SJCRH30 (cell line): ENCODE data around the gene USP2. TPM values are rescaled to one million over a fixed set of nuclear protein-coding genes. Genes with fewer than 3 reads are reported as not detected.

ENCODE experiments used
- DNase-seq, 2 experiments: peaks; one replicate each; pipeline ENCODE4 v3.0.0-alpha.2; 2015 to 2020
- H3K27ac ChIP-seq: fragments of 250-450 bp; sonication (Bioruptor Pico); 2 replicates; pipeline ENCODE4 v1.5.1; 2020; ENCODE audit warnings: mild to moderate bottlenecking, moderate library complexity
- H3K27me3 ChIP-seq: fragments of 250-450 bp; sonication (Bioruptor Pico); 2 replicates; pipeline ENCODE4 v1.5.1; 2020; ENCODE audit warnings: mild to moderate bottlenecking, moderate library complexity
- H3K36me3 ChIP-seq: fragments of 250-450 bp; sonication (Bioruptor Pico); 2 replicates; pipeline ENCODE4 v1.5.1; 2020; ENCODE audit warnings: mild to moderate bottlenecking, moderate library complexity
- H3K4me1 ChIP-seq: fragments of 250-450 bp; sonication (Bioruptor Pico); 2 replicates; pipeline ENCODE4 v1.5.1; 2020; ENCODE audit warnings: mild to moderate bottlenecking, moderate library complexity
- H3K4me3 ChIP-seq: fragments of 250-450 bp; sonication (Bioruptor Pico); 2 replicates; pipeline ENCODE4 v1.5.1; 2020; ENCODE audit warnings: mild to moderate bottlenecking, moderate library complexity
- H3K9me3 ChIP-seq: fragments of 250-450 bp; sonication (Bioruptor Pico); replicated peaks from 2 replicates; pipeline ENCODE4 v1.5.1; 2020; ENCODE audit warnings: mild to moderate bottlenecking, moderate library complexity
- total RNA-seq: library from RNA; depleted of rRNA; stranded (reverse); fragments of >200 nt; shearing (Covaris generic); gene quantifications from 2 replicates; pipeline ENCODE4 v1.2.3, GENCODE V29; 2014

Gene USP2
- total RNA-seq, 1 experiment from 2014 or later: 2.4 TPM

DNA sequence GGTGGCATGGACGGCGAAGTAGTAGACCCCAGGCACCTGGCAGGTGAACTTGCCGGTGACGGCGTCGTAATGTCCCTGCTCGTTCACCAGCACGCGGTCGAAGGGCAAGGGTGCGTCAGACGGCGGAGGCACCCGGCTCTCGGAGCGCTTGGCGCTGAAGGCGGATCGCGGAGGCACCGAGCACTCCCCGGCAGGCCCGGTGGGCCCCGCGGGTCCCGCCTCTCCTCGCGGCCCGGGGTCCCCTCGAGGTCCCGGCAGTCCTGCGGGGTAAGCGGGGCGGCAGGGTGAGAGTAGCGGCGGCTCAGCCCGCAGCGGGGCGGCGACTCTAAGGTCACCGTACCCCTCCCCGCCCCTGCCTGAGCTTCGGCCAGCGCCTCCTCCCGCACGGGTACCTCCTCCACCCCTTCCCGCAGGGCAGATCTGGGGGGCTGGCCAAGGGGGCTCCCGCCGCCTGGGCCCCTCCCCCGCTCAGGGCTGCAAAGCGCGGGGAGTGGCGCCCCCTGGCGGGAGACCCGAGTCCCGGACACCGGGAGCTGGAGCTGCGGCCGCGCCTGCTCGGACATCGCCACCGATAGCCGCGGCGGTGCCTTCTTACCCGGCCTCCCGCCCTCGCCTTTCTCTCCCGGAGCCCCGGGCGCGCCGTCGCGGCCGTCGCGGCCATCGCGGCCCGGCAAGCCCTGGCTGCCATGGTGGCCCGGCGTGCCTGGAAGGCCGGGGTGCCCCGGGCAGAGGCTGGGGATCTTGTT is 41.7 kb downstream of the USP2 start:
- Histone ChIP-seq H3K36me3 (no peaks in the 10 kb centered on the region), H3K27me3 (no peaks in the 10 kb centered on the region), H3K9me3 (no peaks in the 10 kb centered on the region), H3K27ac (no peak overlapping the region), H3K4me1 (peaks cover 5% of the 10 kb centered on the region; the same call in 1 of the 2 replicates), H3K4me3 (peak overlapping the region; percentile 54)
- no peak for DNase-seq

DNA sequence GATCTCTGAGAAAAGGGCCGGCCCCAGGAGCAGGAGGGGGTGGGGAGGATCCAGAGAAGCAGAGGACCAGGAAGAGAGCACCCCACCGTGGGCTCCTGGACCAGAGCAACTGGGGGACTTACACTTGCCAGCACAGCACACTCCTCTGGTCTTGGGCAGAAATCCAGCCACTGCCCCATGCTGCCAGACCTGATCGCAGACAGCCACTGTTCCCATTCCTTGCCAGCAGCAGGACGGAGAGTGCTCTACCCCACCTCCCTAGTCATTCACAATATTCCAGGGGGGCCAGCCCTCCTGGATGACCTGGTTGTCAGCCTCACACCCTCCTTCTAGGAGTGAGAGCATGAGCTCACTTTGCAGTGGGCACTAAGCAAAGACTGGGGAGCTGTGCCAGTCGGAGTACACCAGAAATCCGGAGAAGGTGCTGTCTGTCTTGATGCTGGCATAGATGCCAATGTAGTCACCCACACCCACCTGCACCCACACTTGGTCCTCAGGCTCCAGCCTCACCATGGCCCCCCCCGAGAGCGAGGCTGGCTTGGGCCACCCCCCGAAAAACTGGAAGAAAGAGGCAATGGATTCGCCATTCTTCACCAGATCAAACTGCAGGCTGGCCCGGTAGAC is 42.4 kb downstream of the USP2 start:
- DNase-seq: no peak
- Histone ChIP-seq H3K4me3 (no peak overlapping the region), H3K4me1 (peaks cover 5% of the 10 kb centered on the region; the same call in 1 of the 2 replicates), H3K27me3 (no peaks in the 10 kb centered on the region), H3K27ac (no peak overlapping the region), H3K36me3 (no peaks in the 10 kb centered on the region), H3K9me3 (no peaks in the 10 kb centered on the region)

- Histone ChIP-seq H3K27me3 (no peaks in the 10 kb centered on the region), H3K9me3 (no peaks in the 10 kb centered on the region), H3K36me3 (no peaks in the 10 kb centered on the region), H3K4me1 (peaks cover 5% of the 10 kb centered on the region; the same call in 1 of the 2 replicates), H3K27ac (no peak overlapping the region), H3K4me3 (no peak overlapping the region)
- peak; percentile 60 to 79 for DNase-seq
These were observed 43.1 kb downstream of the USP2 start for GRCh38 chr11:119338318-119338890.

- H3K4me3 ChIP-seq: no peak overlapping the region
- peak; percentile 54 to 56 for DNase-seq
- H3K36me3 ChIP-seq: no peaks in the 10 kb centered on the region
- H3K27ac ChIP-seq: no peak overlapping the region
- H3K4me1 ChIP-seq: peaks cover 5% of the 10 kb centered on the region; the same call in 1 of the 2 replicates
- no peaks in the 10 kb centered on the region for H3K9me3 ChIP-seq
- no peaks in the 10 kb centered on the region for H3K27me3 ChIP-seq
These were observed 43.7 kb downstream of the USP2 start for GRCh38 chr11:119337581-119338317.

DNA sequence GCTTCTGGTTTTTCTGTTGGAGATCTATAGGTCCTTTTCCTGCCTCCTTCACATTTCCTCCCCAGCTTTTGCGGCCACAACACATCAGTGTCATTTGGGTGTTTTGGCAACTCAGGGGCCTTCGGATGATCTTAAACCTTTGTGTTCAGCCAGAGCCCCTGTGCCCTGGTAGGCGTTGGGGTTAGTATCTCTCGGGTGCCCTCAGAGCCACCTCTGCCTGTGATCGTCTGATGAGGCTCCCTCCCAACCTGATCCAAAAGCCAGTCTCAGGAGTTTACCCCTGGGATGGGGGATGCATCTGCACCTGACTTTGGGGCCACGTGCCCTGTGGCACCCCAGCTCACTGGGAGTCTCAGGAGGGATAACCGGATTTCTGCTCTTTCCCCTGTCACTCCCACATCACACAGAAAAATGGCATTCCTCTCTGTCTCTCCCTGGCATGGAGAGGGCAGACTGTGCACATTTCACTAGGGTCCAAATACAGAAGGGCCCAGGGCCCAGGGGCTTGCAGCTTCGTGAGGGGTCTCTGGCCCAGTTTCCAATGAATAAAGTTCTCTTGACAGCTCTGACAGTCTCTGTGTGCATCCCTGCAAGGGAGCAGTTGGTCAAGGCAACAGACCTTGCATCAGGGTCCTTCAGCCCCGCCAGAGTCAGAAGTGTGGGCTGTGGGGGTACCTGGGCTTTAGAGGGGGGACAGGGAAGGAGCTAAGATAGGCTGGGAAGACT is 44.6 kb downstream of the USP2 start:
- peaks cover 5% of the 10 kb centered on the region; the same call in 1 of the 2 replicates for H3K4me1 ChIP-seq
- no peaks in the 10 kb centered on the region for H3K36me3 ChIP-seq
- H3K27ac ChIP-seq: no peak overlapping the region
- no peaks in the 10 kb centered on the region for H3K27me3 ChIP-seq
- H3K9me3 ChIP-seq: no peaks in the 10 kb centered on the region
- H3K4me3 ChIP-seq: no peak overlapping the region
- no peak for DNase-seq

- H3K36me3 ChIP-seq: no peaks in the 10 kb centered on the region
- H3K4me1 ChIP-seq: peaks cover 5% of the 10 kb centered on the region; the same call in 1 of the 2 replicates
- H3K4me3 ChIP-seq: no peak overlapping the region
- no peak overlapping the region for H3K27ac ChIP-seq
- no peaks in the 10 kb centered on the region for H3K27me3 ChIP-seq
- H3K9me3 ChIP-seq: no peaks in the 10 kb centered on the region
- no peak for DNase-seq
These were observed 45.6 kb downstream of the USP2 start for GRCh38 chr11:119335655-119336543.

GRCh38 chr11:119335091-119335654 is 46.3 kb downstream of the USP2 start:
- no peaks in the 10 kb centered on the region for H3K27me3 ChIP-seq
- peaks cover 5% of the 10 kb centered on the region; the same call in 1 of the 2 replicates for H3K4me1 ChIP-seq
- H3K4me3 ChIP-seq: peak overlapping the region; percentile 92
- no peaks in the 10 kb centered on the region for H3K36me3 ChIP-seq
- DNase-seq: no peak
- H3K27ac ChIP-seq: peak overlapping the region; percentile 85
- no peaks in the 10 kb centered on the region for H3K9me3 ChIP-seq

DNA sequence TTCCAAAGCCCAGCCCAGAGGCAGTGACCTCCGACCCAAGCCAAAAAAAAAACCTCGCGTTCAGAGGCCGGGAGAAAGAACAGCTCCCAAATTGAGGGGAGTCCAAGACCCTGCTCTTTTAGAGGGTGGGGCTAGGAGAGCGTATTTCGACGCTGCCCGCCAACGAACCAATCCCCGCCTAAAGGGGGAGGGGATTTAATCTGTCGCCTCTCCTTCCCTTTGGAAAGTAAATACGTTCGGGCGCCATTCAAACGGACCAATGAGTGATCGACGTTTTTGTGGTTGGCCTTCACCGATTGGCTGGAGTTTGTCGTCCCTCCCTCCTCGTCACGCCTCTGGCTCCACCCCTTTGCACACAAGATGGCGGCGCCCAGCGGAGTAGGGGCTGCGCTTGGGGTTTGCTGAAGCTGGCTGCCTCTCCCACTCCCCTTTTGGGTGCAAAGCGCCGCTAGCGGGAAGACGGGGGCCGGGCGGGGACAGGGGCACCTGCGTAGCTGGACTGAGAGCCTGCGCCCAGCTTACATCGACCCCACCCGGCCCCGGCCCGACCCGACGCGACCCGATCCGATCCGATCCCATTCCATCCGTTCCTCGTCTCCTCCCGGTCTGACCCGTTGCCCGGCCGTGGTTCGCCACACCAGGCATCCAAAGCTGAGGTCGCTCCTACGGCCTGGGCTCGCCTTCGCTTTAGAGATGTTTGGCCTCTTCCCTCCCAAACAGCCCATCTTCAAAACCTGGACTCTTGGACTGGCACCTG is 47.1 kb downstream of the USP2 start, which contains the start of gene RNF26:
TSS of gene RNF26 (plus strand) at position 354 of the 757 bp plus-strand sequence. CDS start 596 bp downstream, outside the sequence.
- no peaks in the 10 kb centered on the region for H3K9me3 ChIP-seq
- no peaks in the 10 kb centered on the region for H3K27me3 ChIP-seq
- H3K27ac ChIP-seq: peak within 1 kb of the TSS; percentile 85
- peaks cover 5% of the 10 kb centered on the region; the same call in 1 of the 2 replicates for H3K4me1 ChIP-seq
- DNase-seq: peak; percentile 95 to 97
- H3K4me3 ChIP-seq: peak within 1 kb of the TSS; percentile 92
- H3K36me3 ChIP-seq: no peaks in the 10 kb centered on the region

DNA sequence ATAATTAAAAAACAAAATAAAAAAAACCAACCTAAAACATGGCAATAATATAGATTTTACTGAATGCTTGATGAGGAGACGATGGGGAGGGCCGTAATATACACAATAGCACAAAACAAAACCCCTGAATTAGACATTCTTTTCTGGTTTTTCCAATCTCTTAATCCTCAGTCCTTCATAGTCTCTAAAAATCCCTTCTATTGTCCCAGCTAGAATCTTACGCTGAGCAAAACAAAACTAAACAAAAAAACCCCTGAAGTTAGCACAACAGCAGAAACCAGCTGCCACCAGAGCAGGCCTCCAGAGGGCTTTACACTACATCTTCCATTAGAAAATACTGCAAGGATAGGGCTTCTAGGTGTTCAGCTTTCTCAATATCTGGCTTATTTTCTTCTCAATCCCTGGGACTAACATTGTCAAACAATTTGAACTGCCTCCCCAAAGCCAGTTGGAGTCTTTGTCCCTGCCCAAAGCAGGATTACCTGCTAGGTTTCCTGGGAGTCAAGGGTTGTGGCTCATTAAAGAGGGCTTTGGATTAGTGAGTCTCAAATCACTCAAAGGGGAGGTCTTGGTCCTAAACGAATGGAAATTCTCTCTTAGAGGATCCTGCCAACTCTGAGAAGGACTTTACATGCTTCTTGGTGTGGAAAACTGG is 49.3 kb downstream of the USP2 start:
- H3K9me3 ChIP-seq: no peaks in the 10 kb centered on the region
- DNase-seq: no peak
- no peaks in the 10 kb centered on the region for H3K36me3 ChIP-seq
- no peak overlapping the region for H3K27ac ChIP-seq
- no peaks in the 10 kb centered on the region for H3K27me3 ChIP-seq
- no peaks in the 10 kb centered on the region; the same call in 1 of the 2 replicates for H3K4me1 ChIP-seq
- H3K4me3 ChIP-seq: no peak overlapping the region

- Histone ChIP-seq H3K36me3 (no peaks in the 10 kb centered on the region), H3K9me3 (no peaks in the 10 kb centered on the region), H3K27me3 (no peaks in the 10 kb centered on the region), H3K4me3 (no peak overlapping the region), H3K4me1 (no peaks in the 10 kb centered on the region), H3K27ac (no peak overlapping the region)
- no peak for DNase-seq
These were observed 51.3 kb downstream of the USP2 start for GRCh38 chr11:119330237-119330636.

DNA sequence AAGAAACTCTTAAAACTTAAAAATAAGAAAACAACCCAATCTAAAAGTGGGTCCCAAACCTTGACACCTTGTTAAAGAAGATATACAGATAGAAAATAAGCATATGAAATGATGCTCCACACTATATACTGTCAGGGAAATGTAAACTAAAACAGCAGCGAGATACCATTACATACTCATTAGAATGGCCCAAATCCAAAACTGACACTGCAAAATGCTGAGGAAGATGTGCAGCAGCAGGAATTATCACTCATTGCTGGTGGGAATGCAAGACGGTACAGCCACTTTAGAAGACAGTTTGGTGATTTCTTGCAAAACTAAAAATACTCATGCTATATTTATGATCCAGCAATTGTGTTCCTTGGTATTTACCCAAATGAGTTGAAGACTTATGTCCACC is 52.2 kb downstream of the USP2 start:
- Histone ChIP-seq H3K9me3 (no peaks in the 10 kb centered on the region), H3K4me3 (no peak overlapping the region), H3K4me1 (no peaks in the 10 kb centered on the region), H3K36me3 (no peaks in the 10 kb centered on the region), H3K27me3 (no peaks in the 10 kb centered on the region), H3K27ac (no peak overlapping the region)
- DNase-seq: no peak

DNA sequence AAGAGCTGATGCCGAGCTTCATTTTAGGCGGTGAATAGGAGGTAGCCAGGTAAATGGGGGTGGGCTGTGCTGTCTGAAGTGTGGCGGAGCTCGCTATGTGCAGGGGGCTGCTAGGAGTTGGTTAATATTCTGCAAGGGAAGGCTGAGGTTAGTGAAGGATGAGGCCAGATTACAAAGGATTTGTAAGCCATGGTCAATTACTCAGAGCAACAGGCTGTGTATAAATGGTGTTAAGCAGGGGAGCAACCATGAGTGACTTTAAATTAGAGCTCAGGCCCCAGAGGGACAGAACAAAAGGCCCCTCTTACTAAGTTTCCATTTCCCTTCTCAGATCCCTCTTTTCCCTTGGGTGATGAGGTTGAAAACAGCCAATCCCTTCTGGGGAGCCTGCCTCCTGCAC is 57.3 kb downstream of the USP2 start:
- H3K36me3 ChIP-seq: no peaks in the 10 kb centered on the region
- H3K27ac ChIP-seq: no peak overlapping the region

More for the DNA sequence above, 57.3 kb downstream of the USP2 start:
- peaks cover 10% of the 10 kb centered on the region for H3K4me1 ChIP-seq
- no peak for DNase-seq
- H3K4me3 ChIP-seq: no peak overlapping the region
- H3K9me3 ChIP-seq: no peaks in the 10 kb centered on the region
- no peaks in the 10 kb centered on the region for H3K27me3 ChIP-seq
